Smooth muscle cell (in vitro differentiated cells): Measurements from ENCODE around the gene IFT172. TPM values are rescaled to one million over a fixed set of nuclear protein-coding genes. Genes with fewer than 3 reads are reported as not detected.

Experiments used
- DNase-seq: peaks from one replicate; lab custom pipeline; 2025; ENCODE audit not compliant: unreplicated experiment; lab: John Stamatoyannopoulos, UW
- H2AFZ ChIP-seq: fragments of 200-600 bp; sonication (generic); 2 replicates; pipeline ENCODE4 v1.6.0; 2016; ENCODE audit warnings: antibody characterized with exemption, low read depth, mild to moderate bottlenecking
- H3F3A ChIP-seq: fragments of 200-600 bp; sonication (generic); 2 replicates; pipeline ENCODE4 v1.6.0; 2017; ENCODE audit warnings: antibody characterized with exemption, low read depth
- H3K27ac ChIP-seq: fragments of 200-600 bp; sonication (generic); 2 replicates; pipeline ENCODE4 v1.5.1; 2016; ENCODE audit warnings: low read depth, mild to moderate bottlenecking
- H3K27me3 ChIP-seq: fragments of 200-600 bp; sonication (generic); 2 replicates; pipeline ENCODE4 v1.6.1; 2016; ENCODE audit warnings: low read depth, mild to moderate bottlenecking
- H3K36me3 ChIP-seq: fragments of 200-600 bp; sonication (generic); 2 replicates; pipeline ENCODE4 v1.5.1; 2016; ENCODE audit warnings: low read depth
- H3K4me1 ChIP-seq: fragments of 200-600 bp; sonication (generic); 2 replicates; pipeline ENCODE4 v1.5.1; 2016; ENCODE audit warnings: low read depth
- H3K4me2 ChIP-seq: fragments of 200-600 bp; sonication (generic); 2 replicates; pipeline ENCODE4 v1.6.0; 2016; ENCODE audit warnings: mild to moderate bottlenecking
- H3K4me3 ChIP-seq: fragments of 200-600 bp; sonication (generic); 2 replicates; pipeline ENCODE4 v1.5.1; 2016; ENCODE audit warnings: mild to moderate bottlenecking
- H3K79me2 ChIP-seq: fragments of 200-600 bp; sonication (generic); 2 replicates; pipeline ENCODE4 v1.6.0; 2016; ENCODE audit warnings: low read depth, mild to moderate bottlenecking
- H3K9ac ChIP-seq: fragments of 200-600 bp; sonication (generic); 2 replicates; pipeline ENCODE4 v1.6.0; 2016; ENCODE audit warnings: low read depth
- H3K9me3 ChIP-seq: fragments of 200-600 bp; sonication (generic); replicated peaks from 2 replicates; pipeline ENCODE4 v1.5.1; 2016; ENCODE audit warnings: low read depth
- H4K20me1 ChIP-seq: fragments of 200-600 bp; sonication (generic); 2 replicates; pipeline ENCODE4 v1.6.0; 2016; ENCODE audit warnings: low read depth
- CTCF ChIP-seq: fragments of 200-600 bp; sonication (generic); IDR thresholded peaks from 2 replicates; pipeline ENCODE4 v1.5.1; 2017; ENCODE audit warnings: borderline replicate concordance, mild to moderate bottlenecking, antibody characterized with exemption; ENCODE audit not compliant: insufficient read depth, poor library complexity, severe bottlenecking
- WGBS: methylation state at CpG from one replicate; pipeline ENCODE4 v1.1.7; 2016; ENCODE audit warnings: low lambda C conversion rate; 5-methylcytosine and 5-hydroxymethylcytosine counted together
- polyA plus RNA-seq: library from polyadenylated mRNA; unstranded; fragments of >200 nt; fragmentation: Nextera tagmentation; extraction: Ambion mirVana; gene quantifications from 2 replicates; pipeline ENCODE4 v1.2.1, GENCODE V29; 2016
- total RNA-seq: library from RNA; depleted of rRNA; stranded (reverse); fragments of >200 nt; gene quantifications from 2 replicates; pipeline ENCODE4 v1.2.3, GENCODE V29; 2014

The IFT172 gene
- total and polyA plus RNA-seq, 2 experiments from 2014 or later: 12.5 to 26.3 TPM

GRCh38 chr2:27435628-27436027 lies 53.9 kb downstream of the IFT172 start:
- Histone ChIP-seq H3K27me3 (no peaks in the 10 kb centered on the region), H4K20me1 (peaks cover 84% of the 10 kb centered on the region), H3K4me2 (no peak overlapping the region), H3K36me3 (peaks cover 37% of the 10 kb centered on the region), H3K27ac (no peak overlapping the region), H3F3A (peaks cover 36% of the 10 kb centered on the region), H3K9me3 (no peaks in the 10 kb centered on the region), H3K4me3 (no peak overlapping the region), H3K4me1 (peaks cover 3% of the 10 kb centered on the region), H3K9ac (no peak overlapping the region), H3K79me2 (peaks cover 33% of the 10 kb centered on the region), H2AFZ (no peak overlapping the region)
- 97% methylated on average over 6 of the region's 6 CpGs for WGBS
- DNase-seq: no peak
- no peak for TF ChIP-seq CTCF

- DNase-seq: no peak
- H3K4me1 ChIP-seq: peaks cover 21% of the 10 kb centered on the region
- peaks cover 17% of the 10 kb centered on the region for H3F3A ChIP-seq
- peaks cover 43% of the 10 kb centered on the region for H3K79me2 ChIP-seq
- H3K4me2 ChIP-seq: peak overlapping the region; percentile 92
- peaks cover 17% of the 10 kb centered on the region for H3K36me3 ChIP-seq
- H3K9me3 ChIP-seq: no peaks in the 10 kb centered on the region
- no peak overlapping the region for H3K9ac ChIP-seq
- no peaks in the 10 kb centered on the region for H3K27me3 ChIP-seq
- H3K27ac ChIP-seq: peak overlapping the region; percentile 92
- no peak for TF ChIP-seq CTCF
- H4K20me1 ChIP-seq: peaks cover 74% of the 10 kb centered on the region
- no peak overlapping the region for H3K4me3 ChIP-seq
- H2AFZ ChIP-seq: no peak overlapping the region
Observed at GRCh38 chr2:27431395-27431794, 58.1 kb downstream of the IFT172 start.

- H3K9ac ChIP-seq: peak overlapping the region; percentile 94
- H3K27ac ChIP-seq: peak overlapping the region; percentile 92
- TF ChIP-seq CTCF: no peak
- peaks cover 21% of the 10 kb centered on the region for H3K4me1 ChIP-seq
- peak overlapping the region; percentile 96 for H2AFZ ChIP-seq
- H3K36me3 ChIP-seq: peaks cover 5% of the 10 kb centered on the region
- H3K27me3 ChIP-seq: no peaks in the 10 kb centered on the region
- peak overlapping the region; percentile 92 for H3K4me3 ChIP-seq
- H4K20me1 ChIP-seq: peaks cover 51% of the 10 kb centered on the region
- H3K9me3 ChIP-seq: no peaks in the 10 kb centered on the region
- peak; percentile 91 for DNase-seq
- 2% methylated on average over 21 of the region's 51 CpGs for WGBS
- H3K79me2 ChIP-seq: peaks cover 43% of the 10 kb centered on the region
- H3K4me2 ChIP-seq: peak overlapping the region; percentile 92
- peaks cover 8% of the 10 kb centered on the region for H3F3A ChIP-seq
Observed at GRCh38 chr2:27428978-27429541, 60.5 kb downstream of the IFT172 start.

- Histone ChIP-seq H3K4me1 (peaks cover 21% of the 10 kb centered on the region), H3K4me3 (peak within 1 kb of the TSS; percentile 92), H3F3A (peaks cover 8% of the 10 kb centered on the region), H3K27me3 (no peaks in the 10 kb centered on the region), H3K79me2 (peaks cover 37% of the 10 kb centered on the region), H3K27ac (peak within 1 kb of the TSS; percentile 92), H3K9me3 (no peaks in the 10 kb centered on the region), H3K4me2 (peak within 1 kb of the TSS; percentile 92), H2AFZ (peak within 1 kb of the TSS; percentile 96), H3K36me3 (peaks cover 2% of the 10 kb centered on the region), H3K9ac (peak within 1 kb of the TSS; percentile 94), H4K20me1 (peaks cover 44% of the 10 kb centered on the region)
- TF ChIP-seq CTCF: no peak
- WGBS: 2% methylated on average over 51 of the region's 75 CpGs
- peak; percentile 91 for DNase-seq
Observed at GRCh38 chr2:27428213-27428977, 61.1 kb downstream of the IFT172 start, which contains the start of gene NRBP1. Gene NRBP1 (plus strand): TSS chr2:27428631. CDS start chr2:27433274, 4,643 bp downstream.
